Activated CD4-positive, alpha-beta T cell treated with anti-CD3 and anti-CD28 coated beads for 24 hours (primary cell): ENCODE data around the gene GPBP1.
"Not testable (repeated sequence)": the region's sequence is repeated elsewhere in the genome, so short reads cannot be mapped to it uniquely, and the experiment has no call there.

Experiments used
- DNase-seq, 2 donors: peaks; one replicate each; pipeline ENCODE4 v3.0.0-alpha.2; 2020; ENCODE audit warnings: low read depth in 2 of 2

Gene GPBP1

DNA sequence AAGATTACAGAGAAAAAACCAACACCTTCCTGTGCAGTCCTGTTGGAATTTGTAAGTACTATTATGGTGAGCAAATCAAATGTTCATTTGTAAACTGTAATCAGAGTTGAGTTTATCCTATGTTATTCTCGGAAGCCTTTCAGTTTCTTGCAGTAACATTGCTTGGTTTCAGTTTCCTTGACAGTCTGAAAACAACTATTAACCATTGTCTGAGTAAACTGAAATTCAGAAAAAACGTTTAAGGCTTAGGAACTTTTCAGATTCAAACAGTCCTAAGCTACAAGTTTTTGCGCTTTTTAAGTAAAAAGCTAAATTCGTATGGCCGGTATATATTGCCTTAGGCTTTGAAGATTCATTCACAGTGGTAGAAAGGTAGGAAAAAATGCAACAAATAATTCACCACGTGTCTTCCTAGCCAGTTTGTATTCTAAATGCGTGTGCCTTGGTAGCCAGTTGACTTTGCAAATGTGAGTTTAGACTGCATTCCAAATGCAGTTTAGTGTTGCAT, 2.5 kb downstream of the GPBP1 start:
- DNase-seq, result no peak

DNA sequence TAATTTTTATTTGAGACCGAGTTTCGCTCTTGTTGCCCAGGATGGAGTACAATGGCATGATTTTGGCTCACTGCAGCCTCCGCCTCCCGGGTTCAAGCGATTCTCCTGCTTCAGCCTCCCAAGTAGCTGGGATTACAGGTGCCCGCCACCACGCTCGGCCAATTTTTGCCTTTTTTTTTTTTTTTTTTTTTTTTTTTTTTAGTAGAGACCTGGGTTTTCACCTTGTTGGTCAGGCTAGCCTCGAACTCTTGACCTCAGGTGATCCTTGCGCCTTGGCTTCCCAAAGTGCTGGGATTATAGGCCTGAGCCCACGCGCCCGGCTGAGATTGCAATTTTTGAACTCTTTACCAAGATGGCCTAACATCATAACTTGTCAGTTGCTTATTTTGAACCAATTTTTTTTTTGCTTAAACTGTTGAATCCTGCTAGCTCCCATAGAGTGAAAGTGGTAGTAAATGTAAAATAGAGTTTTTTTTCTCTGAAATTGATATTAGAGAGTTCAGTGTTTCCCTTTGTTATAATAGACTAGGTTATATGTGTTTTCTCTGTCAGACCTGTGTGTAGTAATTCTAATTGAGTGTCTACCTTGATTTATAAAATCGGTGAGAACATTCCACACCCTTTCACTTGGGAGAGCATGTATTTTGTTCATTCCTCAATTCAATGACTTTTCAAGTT, 3.8 kb downstream of the GPBP1 start:
- no peak for DNase-seq

DNA sequence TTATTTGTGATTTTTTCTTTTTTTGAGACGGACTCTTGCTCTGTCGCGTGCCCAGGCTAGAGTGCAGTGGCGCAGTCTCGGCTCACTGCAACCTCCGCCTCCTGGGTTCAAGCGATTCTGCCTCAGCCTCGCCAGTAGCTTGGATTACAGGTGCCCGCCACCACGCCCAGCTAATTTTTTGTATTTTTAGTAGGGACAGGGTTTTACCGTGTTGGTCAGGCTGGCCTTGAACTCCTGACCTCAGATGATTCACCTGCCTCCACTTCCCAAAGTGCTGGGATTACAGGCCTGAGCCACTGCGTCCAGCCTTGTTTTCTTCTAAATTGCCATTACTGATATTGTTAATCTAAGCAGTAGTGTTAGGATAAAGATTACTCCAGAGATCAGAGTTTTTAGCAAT, 4.4 kb downstream of the GPBP1 start:
- not testable (repeated sequence) for DNase-seq

DNA sequence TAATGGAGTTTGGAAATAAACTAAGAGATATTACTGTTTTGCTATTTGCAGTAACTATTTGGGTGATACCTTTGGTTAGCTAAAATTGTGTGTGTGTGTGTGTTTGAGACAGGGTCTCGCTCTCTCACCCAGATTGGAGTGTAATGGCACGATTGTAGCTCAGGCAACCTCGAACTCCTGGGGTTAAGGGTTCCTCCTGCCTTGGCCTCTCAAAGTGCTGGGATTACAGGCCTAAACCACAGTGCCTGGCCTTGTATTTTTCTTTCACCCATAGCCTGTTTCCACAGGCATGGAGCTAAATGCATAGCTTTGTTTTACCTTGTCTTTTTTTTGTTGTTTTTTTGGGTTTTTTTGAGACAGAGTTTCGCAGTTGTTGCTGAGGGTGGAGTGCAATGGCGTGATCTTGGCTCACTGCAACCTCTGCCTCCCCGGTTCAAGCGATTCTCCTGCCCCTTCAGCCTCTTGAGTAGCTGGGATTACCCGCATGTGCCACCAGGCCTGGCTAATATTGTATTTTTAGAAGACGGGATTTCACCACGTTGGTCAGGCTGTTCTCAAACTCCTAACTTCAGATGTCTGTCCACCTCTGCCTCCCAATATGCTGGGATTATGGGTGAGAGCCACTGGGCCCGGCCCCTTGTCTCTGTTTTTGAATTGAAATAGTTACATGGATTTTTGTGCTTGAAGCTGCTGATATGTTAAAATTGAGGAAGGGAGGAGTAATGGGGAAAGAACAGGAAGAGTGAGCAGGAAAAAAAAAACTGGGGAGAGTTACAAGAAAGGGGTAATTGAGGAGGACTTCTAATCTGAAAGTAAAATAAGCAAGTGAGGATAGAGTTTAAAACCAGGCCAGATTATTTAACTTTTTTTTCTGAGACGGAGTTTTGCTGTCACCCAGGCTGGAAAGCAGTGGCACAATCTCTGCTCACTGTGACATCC, 5.7 kb downstream of the GPBP1 start:
- DNase-seq, result no peak

DNA sequence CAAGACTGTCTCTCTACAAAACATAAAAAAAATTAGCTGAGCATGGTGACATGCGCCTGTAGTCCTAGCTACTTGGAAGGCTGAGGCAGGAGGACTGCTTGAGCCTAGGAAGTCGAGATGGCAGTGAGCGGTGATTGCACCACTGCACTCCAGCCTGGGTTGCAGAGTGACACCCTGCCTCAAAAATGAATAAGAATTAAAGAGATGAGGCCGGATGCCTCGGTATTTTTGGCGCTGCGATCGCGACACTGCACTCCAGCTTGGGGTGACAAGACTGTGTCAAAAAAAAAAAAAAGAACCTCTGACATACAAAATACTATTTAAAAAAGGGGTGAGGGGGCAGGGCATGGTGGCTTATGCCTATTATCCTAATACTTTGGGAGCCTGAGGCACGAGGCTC, 7.3 kb downstream of the GPBP1 start:
- no peak for DNase-seq

DNA sequence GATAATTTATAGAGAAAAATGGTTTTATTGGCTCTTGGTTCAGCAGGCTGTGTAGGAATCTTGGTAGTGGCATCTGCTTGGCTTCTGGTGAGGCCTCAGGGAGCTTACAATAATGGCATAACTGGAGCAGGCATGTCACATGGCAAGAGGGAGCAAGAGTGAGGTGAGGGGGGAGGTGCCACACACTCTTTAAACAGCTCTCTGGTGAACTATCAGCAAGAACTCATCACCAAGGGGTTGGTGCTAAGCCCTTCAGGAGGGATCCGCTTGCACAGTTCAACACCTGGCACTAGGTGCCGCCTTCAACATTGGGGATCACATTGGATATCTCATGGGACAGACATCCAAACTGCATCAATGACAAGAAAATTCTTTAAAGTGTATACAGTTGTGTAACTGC, 10.5 kb downstream of the GPBP1 start:
- no peak for DNase-seq

DNA sequence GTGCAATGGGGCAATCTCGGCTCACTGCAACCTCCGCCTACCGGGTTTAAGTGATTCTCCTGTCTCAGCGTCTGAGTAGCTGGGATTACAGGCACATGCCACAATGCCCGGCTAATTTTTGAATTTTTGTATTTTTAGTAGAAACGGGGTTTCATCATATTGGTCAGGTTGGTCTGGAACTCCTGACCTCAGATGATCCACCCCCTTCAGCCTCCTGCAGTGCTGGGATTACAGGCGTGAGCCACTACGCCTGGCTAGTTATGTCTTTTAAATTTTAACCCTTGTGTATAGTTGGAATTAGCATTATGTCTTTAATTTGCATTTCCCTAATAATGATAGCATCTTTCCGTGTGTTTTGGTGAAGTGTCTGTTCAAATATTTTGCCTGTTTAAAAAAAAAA, 11.5 kb downstream of the GPBP1 start:
- no peak for DNase-seq

DNA sequence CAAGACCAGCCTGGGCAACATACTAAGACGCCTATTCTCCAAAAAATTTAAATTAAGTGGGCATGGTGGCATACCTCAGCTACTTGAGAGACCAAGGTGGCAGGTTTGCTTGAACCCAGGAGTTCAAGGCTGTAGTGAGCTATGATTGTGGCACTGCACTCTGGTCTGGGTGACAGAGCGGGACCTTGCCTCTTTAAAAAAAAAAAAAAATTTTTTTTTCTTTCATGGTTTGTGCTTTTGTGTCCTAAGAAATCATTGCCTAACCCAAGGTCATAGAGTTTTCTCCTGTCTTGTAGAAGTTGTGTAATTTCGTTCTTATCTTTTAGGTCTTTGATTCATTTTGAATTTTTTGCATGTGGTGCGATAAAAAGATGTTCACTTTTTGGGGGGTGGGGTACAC, 12.3 kb downstream of the GPBP1 start:
- no peak for DNase-seq

DNA sequence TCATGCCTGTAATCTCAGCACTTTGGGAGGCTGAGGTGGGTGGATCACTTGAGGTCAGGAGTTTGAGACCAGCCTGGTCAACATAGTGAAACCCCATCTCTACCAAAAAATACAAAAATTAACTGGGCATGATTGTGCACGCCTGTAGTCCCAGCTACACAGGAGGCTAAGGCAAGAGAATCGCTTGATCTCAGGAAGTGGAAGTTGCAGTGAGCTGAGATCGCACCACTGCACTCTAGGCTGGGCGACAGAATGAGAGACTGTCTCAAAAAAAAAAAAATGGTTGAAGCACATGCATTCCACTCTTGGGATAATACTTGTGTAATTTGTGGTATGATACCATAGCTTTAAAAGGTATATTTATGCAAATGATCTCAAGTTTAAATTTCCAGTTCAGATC, 14.1 kb downstream of the GPBP1 start:
- not testable (repeated sequence) for DNase-seq

DNA sequence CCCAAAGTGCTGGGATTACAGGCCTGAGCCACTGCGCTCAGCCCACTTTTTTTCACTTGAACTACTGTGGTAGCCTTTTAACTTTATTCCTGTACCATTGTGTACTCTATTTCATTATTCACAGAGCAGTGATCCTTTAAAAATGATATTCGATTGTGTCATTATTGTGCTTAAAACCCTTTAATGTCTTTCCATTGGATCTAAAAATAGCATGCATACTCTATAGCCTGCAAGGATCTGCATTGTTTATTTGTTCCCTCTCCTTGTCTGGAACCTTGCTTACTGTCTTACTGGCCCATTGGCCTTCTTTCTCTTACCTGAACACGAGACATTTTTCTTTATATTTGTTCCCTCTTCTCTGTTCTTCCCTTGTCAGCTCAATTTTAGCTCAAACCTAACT, 15.7 kb downstream of the GPBP1 start:
- DNase-seq, result no peak

DNA sequence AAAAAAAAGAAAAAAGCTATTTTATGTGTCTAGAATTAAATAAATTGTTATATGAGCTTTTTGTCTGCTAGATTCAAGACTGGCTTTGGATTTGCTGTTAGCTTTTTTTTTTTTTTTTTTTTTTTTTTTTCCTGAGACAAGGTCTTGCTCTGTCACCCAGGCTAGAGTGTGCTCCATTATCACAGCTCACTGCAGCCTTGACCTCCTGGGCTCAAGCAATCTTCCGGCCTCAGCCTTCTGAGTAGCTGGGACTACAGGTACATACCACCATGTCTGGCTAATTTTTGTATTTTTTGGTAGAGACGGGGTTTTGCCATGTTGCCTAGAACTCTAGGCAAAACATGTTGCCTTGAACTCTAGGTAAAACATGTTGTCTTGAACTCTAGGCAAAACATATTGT, 16.7 kb downstream of the GPBP1 start:
- no peak for DNase-seq

DNA sequence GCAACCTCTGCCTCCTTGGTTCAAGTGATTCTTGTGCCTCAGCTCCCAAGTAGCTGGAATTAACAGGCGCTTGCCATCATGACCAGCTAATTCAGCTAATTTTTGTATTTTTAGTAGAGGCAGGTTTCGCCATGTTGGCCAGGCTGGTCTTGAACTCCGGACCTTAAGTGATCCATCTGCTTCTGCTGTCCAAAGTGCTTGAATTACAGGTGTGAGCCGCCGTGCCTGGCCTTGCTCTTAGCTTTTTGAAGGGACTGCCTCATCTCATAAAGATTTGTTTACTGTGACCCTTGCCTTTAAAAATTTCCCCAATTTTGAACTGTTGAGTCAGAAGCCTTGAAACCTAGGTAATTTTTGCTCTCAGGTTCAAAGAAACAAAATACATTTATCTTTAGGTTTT, 17.3 kb downstream of the GPBP1 start:
- DNase-seq, result no peak

DNA sequence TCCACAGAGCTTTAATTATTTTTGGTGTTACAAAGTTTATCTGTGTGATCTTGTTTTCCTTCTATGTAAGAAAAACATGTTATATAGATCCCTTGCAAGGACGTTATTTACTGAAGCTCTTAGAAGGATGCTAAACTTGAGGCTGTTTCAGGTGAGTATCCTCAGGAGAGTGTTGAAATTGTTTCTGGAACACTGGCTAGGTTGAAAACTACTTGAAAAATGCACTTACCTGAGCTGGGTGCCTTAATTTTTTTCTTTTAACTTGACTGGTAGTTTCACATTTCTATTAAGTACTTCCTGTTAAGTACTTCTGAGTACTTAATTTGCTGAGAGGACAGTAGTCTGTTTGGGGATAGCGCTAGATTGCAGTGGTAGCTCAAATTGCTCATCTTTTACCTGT, 18.1 kb downstream of the GPBP1 start:
- no peak for DNase-seq

DNA sequence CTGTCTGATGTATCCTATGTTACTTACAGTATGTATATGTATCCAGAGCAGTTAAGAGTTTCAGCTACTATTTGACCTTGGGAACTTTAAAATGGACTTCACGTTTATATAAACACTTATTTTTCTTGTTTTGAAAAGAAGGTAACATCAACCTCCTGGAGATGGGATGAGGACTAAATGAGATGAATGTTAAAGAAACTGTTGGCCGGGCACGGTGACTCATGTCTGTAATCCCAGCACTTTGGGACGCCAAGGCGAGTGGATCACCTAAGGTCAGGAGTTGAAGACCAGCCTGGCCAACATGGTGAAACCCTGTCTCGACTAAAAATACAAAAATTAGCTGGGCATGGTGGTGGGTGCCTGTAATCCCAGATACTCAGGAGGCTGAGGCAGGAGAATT, 19.0 kb downstream of the GPBP1 start:
- DNase-seq, result not testable (repeated sequence)

DNA sequence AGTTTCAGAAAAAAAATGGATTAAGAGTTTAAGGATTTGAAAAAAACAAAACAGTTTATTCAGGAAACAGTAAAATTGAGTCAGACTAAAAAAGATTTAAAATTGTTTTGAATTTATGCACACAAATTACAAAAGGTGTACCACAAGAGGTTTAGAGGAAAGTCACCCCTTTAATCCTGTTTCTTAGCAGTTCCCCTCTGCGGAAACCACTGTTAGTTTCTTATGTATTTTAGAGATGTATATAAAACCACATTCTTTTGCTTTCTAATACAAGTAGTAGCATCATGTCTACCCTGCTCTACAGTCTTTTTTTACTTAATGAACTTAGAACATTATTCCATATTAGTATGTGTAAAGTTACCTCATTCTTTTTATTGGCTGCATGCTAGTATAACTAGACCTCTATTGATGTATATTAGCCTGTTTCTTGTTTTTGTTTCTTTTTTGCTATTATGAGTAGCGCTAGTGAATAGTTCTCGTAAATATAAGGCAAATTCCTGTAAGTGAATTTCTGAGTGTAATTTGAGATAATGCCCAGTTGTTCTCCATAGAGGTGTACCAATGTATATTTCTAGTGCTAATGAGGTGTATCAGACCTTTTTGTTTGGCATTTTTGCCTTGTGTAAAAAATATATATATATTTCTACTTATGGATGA, 20.0 kb downstream of the GPBP1 start:
- DNase-seq, result no peak

DNA sequence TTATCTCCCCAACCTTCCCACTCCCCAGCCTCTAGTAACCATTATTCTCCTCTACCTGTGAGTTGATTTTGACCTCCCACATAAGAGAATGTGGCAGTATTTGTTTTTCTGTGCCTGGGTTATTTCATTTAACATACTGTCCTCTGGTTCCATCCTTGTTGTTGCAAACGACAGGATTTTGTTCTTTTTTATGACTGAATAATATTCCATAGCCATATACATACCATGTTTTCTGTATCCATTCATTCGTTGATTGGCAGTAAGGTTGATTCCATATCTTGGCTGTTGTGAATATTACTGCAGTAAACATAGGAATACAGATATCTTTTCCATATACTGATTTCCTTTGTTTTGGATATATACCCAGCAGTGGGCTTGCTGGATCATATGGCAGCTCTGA, 20.8 kb downstream of the GPBP1 start:
- no peak for DNase-seq

DNA sequence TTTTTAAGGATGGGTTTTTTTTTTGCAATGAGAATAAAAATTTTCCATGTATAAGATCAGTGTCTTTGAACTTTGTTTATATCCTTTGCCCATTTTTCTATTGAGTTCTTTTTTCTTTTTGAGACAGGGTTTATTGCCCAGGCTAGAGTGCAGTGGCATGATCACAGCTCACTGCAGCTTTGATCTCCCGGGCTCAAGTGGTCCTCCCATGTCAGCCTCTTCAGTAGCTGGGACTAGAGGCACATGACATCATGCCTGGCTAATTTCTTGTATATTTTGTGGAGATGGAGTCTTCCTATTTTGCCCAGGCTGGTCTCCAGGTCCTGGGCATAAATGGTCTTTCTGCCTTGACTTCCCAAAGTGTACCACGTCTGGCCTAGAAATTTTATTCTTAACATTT, 21.2 kb downstream of the GPBP1 start:
- no peak for DNase-seq

DNA sequence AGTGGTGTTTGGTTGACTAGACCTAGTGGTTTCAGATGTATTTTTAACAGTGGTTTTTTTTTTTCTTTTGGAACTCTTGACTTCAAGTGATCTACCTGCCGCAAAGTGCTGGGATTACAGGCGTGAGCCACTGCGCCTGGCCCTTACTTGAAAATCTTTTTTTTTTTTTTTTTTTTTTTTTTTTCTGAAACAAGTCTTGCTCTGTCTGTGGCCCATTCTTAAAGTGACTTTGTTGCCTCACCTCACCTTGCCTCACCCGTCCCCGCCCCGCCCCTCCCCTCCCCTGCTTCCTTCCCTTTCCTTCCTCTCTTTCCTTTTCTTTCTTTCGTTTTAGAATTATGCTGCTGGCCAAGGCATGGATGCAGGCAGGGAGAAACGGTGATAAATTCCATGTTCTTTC, 26.0 kb downstream of the GPBP1 start:
- DNase-seq, result no peak

DNA sequence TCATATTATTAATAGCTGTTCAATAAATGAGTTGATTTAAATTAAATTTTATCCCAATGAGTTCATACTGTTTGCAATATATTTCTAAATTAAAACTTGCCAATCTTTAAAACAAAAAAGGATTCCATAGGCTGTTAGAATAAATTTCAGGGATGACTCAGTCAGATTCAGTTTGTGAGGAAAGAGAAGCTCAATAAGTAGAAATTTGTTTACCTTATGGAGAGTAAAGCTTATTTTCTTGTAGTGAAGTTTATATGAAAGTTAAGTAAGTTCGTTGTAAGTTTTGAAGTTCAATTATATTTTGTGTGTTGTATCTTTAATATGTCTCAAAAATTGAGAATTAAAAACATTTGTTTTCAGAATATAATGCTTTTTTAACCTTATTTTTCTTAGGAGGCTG, 29.0 kb downstream of the GPBP1 start:
- no peak for DNase-seq

DNA sequence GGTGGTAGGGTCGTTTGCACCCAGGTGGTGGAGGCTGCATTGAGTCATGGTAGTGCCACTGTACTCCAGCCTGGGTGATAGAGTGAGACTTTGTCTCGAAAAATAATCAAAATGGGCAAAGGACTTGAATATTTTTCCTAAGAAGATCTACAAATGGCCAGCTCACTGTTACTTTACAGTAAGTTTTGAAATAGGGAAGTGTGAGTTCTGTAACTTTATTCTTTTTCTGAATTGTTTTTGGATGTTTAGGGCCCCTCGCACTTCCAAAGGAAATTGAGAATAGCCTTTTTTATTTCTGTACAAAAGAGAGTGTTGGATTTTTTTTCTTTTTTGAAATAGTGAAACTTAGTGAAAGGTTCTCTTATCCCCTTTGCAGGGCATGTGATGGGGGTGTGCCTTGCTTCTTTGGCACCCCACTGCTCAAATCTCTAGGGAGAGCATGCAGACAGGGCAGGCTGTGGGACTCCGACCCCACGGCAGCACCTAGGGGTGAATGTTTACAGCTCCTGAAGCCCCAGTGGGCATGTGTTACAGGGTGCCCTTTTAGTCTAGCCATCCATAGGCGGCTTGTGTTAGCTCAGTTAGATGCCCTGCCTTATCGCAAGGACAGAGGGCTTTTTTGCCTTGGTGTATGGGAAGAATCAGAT, 33.3 kb downstream of the GPBP1 start:
- DNase-seq, result no peak

DNA sequence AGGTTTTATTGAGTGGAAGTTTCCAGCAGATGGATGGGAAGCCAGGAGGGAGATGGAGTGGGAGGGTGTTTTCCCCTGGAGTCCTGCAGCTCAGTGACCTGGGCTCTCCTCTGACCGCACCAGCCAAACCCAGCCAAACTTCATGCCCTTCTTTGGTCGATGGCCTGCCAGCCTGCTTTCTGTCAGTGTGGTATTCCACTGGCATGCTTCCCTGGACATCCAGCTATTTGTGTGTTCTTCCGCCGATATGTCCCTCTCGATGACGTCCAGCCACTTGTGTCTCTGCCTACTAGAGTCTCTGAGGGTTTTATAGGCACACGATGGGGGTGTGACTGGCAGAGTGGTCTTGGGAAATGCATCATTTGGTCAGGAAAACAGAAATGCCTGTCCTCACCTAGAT, 33.8 kb downstream of the GPBP1 start:
- DNase-seq, result no peak
